ENCODE results near the gene DCLK1.

The DCLK1 gene

DNA sequence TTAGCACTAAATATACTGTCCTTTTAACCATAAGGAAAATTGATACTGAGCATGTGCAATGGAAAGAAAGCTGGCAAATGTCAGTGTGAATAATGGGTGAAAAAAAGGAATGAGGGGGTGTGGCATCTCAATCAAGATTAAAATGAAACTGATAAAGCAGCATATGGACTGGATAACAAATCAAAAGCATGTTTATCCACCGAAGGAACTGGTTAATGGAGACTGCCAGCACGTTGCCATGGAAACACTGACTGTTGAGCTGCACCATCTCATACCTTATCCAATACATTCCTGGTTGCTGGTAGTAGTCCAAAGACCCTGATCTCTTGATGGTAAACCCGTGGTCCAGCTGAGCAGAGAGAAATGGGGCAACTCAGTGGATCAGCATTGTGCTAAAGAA, 343.2 kb downstream of the DCLK1 start:
- DNase-seq (ENCODE audit: low spot score): no peak

GRCh38 chr13:35785576-35786303, 345.4 kb downstream of the DCLK1 start:
- DNase-seq (ENCODE audit: low spot score): no peak

DNA sequence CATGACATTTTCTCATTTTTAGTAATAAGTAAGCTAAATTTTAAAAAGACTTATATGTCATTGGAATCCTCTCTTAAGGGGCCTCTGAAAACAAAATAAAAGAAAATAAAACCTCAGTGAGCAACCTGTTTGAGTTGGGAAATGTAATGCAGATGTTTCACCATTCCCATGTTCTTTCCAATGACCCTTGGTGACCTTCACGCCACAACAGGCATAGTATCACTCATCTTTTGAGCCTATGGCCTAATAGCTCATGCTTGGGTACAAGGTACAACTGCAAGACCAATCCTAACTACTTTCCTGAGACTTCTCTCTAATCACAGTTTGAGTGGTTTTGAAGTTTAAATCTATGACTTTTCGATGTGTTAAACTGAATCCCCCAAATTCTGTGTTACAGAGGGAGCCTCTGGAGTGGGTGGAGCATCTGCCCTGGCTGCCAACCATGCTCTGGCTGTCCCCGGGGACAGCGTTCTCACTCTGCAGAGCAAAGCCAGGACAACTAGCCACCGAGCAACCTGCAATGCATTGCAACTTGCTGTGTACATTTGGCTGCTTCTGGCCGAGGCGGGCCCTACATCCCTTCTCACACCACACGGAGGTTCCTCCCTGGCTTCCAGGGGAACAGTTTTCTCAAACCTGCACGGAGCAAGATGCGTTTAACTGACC, 346.8 kb downstream of the DCLK1 start:
- DNase-seq (ENCODE audit: low spot score): no peak

DNA sequence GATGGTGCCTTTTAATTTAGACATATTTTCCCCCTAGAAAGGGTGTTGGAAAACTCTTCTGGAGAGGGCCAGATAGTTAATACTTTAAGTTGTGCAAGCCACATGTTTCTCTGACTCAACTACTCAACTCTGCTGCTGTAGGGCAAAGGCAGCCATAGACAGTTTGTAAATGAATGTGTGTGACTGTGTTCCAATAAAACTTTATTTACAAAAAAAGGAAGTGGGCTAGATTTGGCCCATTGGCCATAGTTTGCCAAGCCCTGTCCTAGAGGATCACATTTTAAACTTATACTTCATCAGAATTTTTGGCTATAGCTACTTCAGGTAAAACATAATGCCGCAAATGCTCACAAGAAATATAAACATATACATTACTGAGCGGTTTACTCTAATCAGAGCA, 348.4 kb downstream of the DCLK1 start:
- DNase-seq (ENCODE audit: low spot score): no peak

GRCh38 chr13:35781036-35782000, 349.9 kb downstream of the DCLK1 start:
- no peak for DNase-seq (ENCODE audit: low spot score)

GRCh38 chr13:35780613-35781012, 350.6 kb downstream of the DCLK1 start:
- DNase-seq (ENCODE audit: low spot score): no peak

GRCh38 chr13:35771898-35772297, 359.3 kb downstream of the DCLK1 start:
- peak; percentile 75 for DNase-seq (ENCODE audit: low spot score)

- DNase-seq (ENCODE audit: low spot score): no peak
These were observed 360.4 kb downstream of the DCLK1 start for GRCh38 chr13:35770756-35771297.

DNA sequence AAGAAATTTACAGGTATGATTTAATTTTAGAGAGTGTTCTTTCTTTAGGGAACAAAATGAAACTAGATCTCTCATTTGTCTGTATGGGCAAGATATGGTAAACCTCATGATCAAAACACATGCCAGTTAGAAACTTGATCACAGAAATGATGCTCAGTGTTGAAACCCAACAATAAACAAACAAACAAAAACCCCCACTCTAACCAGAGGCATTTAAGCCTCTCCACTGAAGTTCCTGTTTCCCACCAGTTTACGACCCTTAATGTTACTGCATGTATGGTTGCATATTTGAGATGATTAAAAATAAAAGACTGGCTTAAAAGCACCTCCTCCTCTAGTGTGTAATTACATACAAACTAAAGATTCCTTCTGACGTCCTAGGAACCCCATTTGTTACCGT, 361.4 kb downstream of the DCLK1 start:
- DNase-seq (ENCODE audit: low spot score): no peak

DNA sequence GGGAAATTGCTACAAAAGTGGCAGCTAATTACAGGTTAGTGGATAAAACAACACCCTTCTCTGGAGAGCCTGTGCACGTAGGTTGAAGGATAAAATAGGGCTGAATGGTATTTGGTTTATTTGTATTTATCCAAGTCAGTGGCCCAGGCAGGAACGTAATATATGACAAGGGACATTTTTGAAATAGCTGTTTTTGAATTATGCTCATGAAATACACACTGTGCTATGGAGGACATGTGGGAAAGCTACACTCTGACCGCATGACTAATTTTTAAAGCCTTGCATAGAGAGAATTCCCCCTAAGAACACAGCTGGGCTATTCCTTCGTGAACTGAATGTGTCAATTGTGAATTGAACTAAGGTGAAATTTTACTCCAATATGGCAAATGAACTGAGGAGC, 362.6 kb downstream of the DCLK1 start:
- peak; percentile 30 for DNase-seq (ENCODE audit: low spot score)

DNA sequence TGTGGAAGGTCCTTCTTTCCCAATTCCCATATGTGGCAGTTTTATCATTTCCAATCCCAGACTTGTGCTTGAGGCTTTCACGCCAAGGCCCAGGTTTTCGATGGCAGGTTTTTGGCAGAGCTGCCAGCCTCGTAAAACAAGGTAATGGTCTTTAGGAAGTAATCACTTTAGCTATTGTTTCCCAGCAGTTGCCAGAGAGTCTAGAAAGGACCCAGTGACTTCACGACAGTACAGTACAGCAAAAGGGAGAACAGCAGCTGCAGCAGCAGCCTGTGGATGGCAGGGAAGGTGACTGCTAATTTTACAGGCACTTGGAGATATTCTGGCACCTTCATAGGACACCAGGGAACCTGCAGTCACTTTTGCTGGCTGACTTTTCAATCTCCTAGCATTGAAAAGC, 363.1 kb downstream of the DCLK1 start:
- DNase-seq (ENCODE audit: low spot score): no peak

DNA sequence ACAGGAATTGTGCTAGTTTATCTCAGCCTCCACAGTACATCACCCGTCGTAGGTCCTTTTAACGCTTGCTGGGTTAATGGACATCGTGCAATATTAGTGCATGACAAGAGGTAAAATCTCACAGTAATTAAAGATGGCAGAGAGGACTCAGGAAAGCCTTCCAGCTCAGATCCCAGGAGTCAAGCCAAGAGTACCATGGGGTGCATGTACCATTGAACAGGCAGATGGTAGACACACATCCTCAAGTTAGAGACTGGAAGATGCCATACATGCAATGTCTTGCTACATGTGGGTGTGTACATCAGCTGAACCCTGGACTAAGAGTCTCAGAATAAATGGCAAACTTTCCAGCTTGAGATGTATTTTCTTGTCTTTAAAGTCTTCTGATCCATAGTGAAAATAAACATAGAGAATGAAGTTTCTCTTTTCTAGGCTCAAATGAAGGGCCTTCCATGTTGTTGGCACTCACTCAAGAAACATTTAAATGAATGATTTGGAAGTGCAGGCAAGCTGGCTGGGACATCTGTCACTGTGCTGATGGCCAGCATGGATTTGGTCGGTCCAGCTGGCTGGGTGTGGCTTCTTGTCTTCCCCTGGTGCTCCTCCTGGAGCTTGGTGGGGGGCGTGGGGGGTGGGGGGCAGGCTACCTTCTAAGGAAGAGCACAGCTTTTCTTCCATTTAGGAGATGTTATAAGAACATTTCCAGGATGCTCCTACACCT, 363.8 kb downstream of the DCLK1 start:
- DNase-seq (ENCODE audit: low spot score): no peak

GRCh38 chr13:35766663-35767062, 364.5 kb downstream of the DCLK1 start:
- no peak for DNase-seq (ENCODE audit: low spot score)

DNA sequence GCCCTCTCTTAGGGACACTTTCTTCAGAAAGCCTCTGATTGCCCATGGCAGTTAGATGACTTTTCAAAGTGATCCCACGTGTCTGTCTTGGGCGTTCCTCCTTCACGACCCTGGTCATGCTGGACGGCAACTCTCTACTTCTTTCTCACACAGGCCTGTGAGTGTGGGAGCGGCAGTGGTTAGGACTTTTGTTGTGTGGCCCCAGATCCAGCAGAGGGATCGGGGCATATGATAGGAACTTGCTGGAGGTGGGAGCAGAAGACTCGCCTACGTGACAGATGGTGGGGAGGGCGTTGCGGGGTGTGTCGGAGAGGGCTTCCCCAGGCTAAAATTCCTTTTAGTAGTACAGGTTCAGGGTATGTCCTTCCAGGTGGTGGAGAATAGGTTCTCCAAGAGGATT, 365.2 kb downstream of the DCLK1 start:
- DNase-seq (ENCODE audit: low spot score): no peak

DNA sequence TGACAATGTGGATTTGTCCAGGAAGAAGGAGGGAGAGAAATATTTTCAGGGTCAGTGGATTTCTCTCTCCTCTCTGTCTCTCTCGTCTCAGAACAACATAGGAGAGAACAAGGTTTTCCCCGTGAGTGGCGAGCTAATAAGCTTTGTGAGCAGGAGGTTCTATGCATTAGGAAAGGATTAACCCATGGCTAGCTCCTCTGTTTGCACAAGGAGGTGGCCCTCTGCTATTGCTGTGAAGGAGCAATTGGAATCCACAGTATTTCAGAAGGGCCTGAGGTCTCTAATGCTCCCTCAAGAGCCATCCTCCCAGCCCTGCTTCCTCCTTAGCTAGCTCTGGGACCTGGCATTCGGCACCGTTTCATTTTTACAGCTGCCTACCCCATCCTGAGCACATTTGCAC, 365.8 kb downstream of the DCLK1 start:
- no peak for DNase-seq (ENCODE audit: low spot score)

GRCh38 chr13:35764326-35765015, 366.7 kb downstream of the DCLK1 start:
- peak; percentile 34 for DNase-seq (ENCODE audit: low spot score)

DNA sequence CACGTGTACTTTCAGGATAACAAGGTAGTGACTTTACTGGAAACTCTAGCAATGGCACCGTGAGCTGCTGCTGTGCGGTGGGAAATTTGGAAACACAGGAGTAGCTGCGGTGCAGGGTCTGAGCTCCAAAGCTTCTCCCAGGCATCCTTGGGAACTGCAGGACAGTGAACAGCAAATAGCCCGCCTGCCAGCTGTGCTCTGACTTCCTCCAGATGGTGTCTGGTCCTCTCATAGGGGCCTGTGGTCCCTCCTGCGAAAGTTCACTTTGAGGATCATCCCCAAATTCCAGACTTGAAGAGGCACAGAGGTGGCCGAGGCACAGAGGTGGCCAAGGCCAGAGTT, 367.4 kb downstream of the DCLK1 start:
- DNase-seq (ENCODE audit: low spot score): no peak

DNA sequence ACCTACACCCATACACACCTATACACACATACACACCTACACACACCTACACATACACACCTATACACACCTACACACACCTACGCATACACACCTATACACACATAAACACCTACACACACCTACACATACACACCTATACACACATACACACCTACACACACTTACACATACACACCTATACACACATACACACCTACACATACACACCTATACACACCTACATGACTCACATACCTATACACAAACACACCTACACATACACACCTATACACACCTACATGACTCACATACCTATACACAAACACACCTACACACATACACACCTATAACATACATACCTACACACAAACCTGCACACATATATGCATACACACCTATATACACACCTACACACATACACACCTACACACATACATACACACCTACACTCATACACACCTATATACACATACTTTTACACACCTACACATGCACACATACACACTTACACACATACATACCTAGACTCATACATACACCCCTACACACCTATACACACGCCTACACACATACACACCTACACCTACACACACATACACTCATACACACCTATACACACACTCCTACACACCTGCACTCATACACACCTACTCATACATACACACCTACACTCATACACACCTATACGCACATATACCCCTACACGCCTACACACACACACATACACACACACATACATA, 368.0 kb downstream of the DCLK1 start:
- no peak for DNase-seq (ENCODE audit: low spot score)

GRCh38 chr13:35761440-35762252, 369.5 kb downstream of the DCLK1 start:
- DNase-seq (ENCODE audit: low spot score): no peak
